ENCODE measurements around the gene MSANTD1.

- TF ChIP-seq, protein P1, sequence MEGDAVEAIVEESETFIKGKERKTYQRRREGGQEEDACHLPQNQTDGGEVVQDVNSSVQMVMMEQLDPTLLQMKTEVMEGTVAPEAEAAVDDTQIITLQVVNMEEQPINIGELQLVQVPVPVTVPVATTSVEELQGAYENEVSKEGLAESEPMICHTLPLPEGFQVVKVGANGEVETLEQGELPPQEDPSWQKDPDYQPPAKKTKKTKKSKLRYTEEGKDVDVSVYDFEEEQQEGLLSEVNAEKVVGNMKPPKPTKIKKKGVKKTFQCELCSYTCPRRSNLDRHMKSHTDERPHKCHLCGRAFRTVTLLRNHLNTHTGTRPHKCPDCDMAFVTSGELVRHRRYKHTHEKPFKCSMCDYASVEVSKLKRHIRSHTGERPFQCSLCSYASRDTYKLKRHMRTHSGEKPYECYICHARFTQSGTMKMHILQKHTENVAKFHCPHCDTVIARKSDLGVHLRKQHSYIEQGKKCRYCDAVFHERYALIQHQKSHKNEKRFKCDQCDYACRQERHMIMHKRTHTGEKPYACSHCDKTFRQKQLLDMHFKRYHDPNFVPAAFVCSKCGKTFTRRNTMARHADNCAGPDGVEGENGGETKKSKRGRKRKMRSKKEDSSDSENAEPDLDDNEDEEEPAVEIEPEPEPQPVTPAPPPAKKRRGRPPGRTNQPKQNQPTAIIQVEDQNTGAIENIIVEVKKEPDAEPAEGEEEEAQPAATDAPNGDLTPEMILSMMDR (IDR thresholded peaks at IDR 0.05) = no peak
- TF ChIP-seq EP300 (IDR thresholded peaks at IDR 0.05; ENCODE audit: low read depth) = no peak
Measured at GRCh38 chr4:3237712-3238560, 11.0 kb upstream of the MSANTD1 start.
